Smooth muscle cell of the brain vasculature (primary cell): ENCODE data around the gene DOCK4.
A peak's percentile ranks its signal among the peaks of the same experiment; 100 is the strongest.

Experiments used
- DNase-seq: peaks from one replicate; pipeline ENCODE4 v3.0.0-alpha.2; 2012; ENCODE audit warnings: low read depth, low spot score

Gene DOCK4

DNA sequence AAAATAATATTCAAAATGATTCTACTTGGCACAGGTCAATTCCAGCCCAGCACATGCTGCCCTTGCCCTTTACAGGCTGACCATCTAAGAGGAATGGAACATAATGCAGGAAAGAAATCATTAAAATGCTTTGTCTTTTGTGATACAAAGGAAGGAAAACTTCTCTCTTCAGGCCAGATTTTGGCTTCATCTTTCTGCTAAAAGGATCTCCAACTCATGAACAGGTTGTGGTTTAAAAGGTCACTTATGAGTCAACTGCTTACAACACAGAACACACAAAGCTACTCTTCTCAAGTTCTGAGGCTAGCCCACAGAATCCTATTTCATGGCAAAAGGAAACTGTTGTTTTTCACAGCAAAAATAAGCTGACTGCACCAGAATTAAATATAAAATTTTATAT, 197.1 kb downstream of the DOCK4 start:
- DNase-seq = no peak

DNA sequence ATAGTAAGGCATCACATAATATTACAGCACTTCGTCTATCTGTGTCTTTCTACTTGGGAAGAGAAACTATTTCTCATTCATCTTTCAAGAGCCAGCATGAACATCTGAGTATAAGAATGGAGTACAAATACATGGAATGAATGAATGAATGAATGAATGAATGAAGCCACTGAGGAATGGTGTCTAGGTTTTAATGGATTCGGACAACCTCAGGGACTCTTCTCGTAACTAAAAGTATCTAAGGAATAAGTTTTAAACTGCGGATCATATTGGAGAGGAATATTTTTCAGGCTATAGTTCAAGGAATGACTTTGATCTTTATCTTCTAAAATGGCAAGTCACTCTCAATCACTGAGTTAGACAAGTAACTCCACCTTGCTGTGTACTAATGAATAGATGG, 199.0 kb downstream of the DOCK4 start:
- no peak for DNase-seq

DNA sequence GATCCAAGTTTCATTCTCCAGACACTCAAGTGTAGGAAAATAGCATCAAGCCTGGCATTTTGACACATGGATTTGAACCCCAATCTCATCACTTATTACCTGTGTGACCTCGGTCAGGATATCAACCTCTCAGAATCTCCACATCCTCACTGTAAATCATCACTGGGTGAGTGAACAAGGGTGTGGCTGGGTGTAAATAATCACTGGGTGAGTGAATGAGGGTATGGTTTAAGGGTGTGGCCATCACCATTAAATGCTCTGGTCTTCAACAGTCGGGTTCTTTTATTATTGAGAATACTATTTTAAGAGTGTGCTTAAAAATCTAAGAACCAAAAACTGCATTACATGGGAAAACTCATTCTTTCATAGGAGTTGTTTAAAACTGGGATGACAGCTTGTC, 200.1 kb downstream of the DOCK4 start:
- DNase-seq = no peak

DNA sequence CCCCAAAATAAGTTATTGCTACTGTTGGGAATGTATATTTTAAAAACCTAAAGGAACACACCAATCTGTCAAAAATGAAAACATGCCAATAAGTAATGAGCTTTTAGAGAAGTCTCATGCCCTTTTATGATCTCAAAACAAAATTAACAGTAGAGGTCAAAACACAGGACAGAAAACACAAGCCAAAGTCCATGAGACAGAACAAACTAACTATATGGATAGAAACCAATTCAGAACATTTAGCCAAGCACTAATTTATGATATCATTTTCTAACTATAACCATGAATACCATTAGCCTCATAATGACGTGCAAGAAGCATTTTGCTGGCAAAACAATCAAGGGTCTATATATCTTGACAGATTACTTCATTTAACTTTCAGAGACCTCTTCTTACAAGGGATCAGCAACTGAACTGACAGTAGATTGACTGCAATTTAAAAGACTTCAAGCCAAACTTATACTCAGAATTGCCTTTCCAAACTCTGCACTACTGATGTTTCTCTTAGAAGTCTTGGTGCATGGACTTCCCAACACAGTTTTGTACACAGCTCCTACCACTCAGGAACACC, 200.9 kb downstream of the DOCK4 start:
- no peak for DNase-seq

DNA sequence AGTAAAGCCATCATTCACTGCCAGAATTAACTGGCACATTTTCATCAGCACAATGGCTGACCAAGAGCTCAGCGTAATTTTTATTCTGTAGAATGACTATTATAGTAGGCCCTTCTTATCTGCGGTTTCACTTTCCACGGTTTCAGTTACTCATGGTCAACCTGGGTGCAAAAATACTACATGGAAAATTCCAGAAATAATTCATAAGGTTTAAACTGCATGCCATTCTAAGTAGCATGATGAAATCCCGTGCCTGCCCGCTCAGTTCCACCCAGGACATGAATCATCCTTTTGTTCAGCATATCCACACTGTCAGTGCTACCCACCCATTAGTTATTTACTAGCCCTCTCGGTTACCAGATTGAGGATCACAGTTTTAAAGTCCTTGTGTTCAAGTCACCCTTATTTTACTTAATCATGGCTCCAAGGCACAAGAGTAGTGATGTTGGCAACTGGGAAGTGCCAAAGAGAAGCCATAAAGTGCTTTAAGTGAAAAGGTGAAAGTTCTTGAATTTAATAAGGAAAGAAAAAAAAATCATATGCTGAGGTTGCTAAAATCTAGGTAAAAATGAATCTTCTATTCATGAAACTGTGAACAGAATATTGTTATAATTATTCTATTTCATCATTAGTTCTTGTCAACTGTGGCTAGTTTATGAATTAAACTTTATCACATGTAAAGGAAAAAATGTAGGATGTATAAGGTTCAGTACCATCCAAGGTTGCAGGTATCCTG, 204.9 kb downstream of the DOCK4 start:
- peak; percentile 20 for DNase-seq

DNA sequence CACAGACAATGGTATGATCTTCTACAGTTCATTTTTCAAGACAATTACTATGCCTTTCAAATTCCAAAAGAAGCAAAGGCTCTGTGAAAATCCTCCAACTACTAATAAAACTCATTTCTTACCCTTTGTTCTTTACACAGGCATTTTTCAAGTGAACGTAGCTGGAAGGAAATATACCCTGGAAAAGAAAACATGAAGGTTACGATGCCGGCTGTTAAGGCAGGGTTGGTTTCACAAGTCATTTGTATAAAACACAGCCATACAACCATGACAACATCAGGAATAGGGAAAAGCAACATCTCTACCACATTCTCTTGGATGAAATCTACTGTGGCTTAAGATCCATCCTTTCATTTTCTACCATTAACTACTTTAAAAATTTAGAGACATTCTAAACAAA, 207.9 kb downstream of the DOCK4 start:
- DNase-seq = no peak

DNA sequence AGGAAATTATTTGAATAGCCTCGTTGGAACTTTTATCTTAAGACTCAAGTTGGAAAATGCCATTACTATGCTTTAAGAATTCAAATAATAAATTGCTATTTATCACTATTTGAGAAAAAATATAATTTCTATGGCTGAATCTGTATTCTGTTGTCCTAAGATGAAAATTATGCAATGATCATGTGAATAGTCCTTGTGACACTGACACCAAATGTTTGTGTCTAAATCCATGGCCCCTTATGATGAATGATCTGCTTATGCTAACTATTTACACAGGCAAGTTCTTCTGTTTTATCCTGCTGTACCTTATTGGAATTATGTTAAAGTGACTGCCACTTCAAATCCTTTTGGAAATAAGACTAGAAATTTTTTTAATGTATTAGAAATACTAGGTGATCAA, 208.7 kb downstream of the DOCK4 start:
- DNase-seq = no peak

DNA sequence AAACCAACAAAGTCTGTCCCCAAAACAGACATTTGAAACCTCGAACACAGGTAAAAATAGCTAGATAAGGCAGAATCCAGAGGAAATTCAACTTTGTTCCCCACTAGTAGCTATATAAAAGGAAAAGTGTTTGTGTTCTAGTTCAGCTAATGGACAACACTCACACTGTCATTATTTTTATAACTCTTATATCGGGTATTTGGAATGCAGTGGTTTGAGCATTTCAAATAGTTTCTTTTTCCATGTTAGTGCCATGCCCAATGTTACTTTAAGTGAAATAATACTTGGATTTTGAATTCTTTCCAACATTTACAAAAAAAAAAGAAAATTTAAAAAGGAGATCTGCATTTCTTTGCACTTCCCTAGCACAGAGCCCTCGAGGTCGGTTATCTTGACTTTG, 213.6 kb downstream of the DOCK4 start:
- no peak for DNase-seq

DNA sequence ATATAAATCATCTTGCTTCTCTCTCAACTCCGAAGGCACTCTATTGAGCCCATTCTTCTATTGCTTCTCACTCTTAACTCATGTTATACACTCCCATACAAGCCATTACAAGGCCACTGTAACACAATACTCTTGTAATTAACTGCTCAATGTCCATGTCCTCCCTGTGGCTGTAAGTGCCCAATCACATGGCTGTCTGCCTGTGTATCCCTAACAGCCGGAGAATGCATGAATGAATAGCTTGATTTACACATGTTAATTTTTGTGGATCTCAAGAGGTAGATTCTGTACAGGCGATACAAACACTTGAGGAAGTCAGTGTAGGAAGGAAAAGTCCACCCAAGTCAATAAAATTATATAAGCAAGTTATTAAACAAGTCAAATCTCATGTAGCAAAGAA, 215.6 kb downstream of the DOCK4 start:
- no peak for DNase-seq

DNA sequence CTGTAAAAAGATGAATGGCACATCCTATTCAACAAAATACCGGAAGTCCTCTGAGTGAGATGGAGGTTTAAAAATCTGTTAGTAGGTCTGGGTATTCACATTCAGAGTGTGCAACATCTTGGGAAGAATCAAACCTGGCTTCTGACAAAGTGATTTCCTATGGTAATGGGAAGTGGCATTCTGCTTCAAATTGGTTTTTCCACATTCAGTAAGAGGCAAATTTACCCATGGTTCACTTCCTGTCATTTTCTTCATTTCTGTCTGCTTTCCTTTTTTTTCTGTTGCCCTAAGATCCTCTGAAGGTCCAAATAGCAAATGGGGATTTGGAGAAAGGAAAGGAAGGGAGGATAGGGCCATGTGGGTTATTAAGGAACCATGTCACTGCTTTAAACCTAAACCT, 218.3 kb downstream of the DOCK4 start:
- DNase-seq = no peak

DNA sequence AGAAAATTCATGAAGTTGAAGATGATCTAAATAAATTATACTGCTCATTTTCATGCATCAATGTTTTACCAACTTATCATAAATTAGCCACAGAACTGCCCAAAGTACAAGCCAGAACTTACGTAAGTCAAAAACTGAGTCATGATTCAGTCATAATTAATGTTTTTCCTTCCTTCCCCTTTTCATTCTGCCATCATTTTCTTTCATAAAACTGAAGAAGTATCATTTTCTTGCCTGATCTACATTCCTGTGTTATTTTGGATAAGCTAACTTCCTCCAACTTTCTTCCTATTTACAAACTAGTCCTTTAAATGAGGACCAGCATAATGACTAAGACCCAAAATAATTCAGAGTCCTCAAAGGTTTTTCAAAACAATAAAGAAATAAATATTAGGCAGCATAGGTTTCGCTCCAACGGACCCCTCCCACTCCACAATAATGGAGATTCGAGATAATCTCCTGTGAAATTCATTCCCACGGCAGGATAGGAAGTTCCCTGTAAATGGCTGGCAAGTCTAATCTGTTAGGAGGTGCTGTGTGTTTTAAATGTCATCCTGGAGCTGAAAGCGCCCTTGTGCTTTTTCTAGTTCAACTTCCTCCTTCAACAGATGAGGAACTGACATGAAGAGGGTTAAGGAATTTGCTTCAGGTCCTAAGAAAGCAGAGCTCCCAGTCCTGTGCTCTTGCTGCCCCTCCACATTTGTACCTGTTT, 218.9 kb downstream of the DOCK4 start:
- no peak for DNase-seq

DNA sequence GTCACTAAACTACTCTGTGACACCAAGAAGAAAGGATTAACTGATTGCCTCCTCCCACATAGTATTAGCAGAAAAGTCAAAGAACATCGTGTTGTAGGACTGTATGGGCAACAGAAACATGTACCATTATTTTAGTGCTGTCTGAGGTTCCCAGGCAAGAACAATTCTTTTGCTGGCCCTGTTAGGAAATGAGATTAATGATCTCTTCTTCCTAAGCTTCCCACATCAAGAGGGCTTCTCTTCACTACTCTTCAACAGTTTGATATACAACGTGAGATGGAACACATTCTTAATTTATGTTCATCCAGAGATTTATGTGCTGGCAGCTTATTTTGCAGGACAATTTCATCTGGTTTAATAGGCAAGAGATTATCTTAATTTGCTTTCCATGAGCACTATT, 219.6 kb downstream of the DOCK4 start:
- DNase-seq = no peak

DNA sequence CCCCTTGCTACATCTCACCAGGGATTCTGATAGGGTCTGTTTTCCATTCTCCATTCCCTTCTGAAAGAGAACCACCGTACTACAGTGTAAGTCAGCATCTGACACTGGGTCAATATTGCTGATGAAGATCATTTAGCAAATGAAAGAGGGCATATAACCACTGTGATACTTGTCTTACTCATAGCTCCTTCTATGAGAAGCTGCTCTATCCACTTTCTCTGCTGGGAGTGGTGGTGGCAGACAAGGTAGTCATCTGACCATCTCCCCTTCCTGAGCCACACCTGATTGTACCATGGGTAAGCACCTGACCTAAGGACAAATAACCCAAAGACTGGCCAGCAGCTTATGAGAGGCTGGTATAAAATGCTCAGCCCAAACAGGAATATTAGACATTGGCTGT, 220.4 kb downstream of the DOCK4 start:
- DNase-seq = no peak

DNA sequence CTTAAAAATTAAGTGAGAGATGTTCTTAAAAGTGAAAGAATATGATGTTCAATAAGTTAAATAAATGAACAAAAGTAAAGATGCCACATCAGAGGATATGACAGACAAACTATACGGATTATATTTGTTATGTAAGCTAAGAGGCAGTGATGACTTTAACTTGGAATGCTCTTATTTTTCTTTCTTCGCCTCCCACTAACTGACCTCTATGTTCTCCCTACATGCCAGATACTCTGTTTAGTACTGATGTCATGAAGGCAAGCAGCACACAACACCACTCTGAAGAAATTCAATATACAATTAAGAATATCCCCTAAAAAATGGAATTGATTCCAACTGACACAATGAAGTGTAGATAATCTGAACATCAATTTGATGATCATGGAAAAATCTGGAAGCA, 223.4 kb downstream of the DOCK4 start:
- DNase-seq = peak; percentile 24

DNA sequence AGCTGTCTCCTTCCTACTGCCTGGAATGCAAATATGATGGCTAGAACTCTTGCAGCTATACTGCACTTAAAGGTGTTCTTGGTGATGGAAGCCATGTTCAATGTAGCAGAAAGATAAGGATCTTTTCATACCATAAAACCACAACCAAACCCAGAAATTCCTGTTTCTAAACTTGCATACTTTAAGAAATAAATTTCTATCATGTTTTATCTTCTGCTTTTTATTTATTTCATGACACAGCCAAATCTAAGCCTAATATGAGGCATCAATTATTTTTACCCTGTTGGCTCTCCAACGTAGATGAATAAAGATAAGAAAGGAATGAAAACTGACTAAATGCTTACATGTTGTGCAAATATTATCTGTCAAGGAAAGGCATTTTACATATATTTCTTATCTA, 224.1 kb downstream of the DOCK4 start:
- no peak for DNase-seq

DNA sequence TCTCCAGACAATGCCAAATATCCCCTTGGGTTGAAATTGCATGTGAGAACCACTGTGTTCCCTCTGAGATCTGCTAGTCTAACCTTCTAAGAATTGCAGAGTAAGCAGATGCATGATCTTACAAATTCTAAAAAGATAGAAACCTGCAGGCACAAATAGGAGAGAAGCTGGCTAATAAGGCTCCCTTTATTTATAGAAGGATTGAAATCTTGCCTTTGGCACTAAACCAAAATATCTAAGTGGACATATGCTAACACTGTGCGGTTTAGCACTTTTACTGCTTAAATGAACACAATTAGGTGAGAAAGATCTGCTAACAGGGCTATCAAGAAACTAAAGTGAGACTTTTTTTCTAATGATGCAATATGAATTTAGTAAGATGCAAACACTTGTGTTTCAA, 225.5 kb downstream of the DOCK4 start:
- DNase-seq = no peak

DNA sequence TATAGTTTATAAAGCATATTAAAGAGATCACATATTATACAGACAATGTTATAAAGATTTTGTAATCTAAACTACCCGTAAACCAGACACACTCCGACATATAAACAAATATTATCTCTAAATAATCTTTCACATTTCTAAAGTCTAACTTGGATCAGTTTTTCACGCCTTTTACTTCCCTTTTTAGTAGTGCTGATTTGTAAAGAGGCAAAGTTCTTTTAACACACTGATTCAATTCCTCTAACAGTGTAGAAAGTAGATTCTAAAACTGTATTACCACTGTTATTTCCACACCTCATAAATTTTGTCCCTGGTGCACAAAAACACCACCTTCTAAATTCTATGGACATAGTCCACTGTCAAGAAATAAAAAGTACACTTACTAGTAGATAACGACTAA, 230.9 kb downstream of the DOCK4 start:
- no peak for DNase-seq

DNA sequence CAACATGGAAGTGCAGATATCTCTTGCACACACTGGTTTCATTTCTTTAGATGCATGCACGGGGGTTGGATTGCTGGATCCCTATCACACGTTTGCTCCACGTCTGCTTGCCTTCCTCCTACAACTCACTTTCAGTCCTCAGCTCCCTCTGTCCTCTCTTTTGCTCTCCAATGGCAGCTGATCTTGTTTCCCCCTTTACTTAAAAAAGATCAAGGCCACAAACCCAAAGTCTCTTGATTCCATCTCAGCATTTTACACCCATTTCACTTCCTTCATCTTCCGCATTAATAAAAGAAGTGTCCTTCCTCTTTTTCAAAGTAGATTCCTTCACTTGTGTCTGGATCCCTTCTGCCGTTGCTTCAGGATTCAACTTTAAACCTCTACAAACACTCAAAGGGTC, 245.2 kb downstream of the DOCK4 start:
- no peak for DNase-seq

DNA sequence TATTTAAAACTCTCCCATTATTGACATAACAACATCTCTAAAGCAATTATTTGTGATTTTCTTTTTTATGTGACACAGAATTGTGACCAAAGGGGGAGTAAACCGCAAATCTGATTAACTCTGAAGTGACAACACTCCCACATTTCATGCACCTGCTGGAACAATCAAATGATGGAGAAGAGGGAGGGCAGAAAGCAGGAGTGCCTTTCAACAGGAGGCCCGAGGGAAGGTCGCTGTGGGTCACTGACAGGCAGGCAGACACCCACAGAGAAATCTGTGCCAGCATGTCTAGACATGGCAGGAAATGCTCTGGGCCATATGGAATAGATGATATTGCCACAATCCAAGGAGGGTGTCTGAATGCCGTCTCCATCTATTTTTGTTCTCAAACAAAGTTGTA, 247.3 kb downstream of the DOCK4 start:
- no peak for DNase-seq

DNA sequence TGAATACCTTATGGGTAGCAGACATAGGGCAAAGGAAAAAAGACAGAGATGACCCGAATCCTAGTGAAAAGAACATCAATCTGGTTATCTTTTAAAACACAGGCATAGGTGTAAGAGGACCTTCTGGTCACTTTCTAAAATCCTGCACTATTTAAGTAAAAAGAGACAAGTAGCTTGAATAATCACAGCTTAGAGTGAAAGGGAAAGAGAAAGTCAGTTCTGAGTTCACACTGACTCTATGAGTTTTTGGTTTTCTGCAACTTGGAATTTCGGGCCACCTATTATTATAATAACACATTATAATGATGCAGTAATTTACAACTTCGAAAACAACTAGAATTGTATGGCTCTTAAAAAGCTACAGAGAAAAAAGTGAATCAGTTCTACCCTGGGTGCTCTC, 247.8 kb downstream of the DOCK4 start:
- no peak for DNase-seq

DNA sequence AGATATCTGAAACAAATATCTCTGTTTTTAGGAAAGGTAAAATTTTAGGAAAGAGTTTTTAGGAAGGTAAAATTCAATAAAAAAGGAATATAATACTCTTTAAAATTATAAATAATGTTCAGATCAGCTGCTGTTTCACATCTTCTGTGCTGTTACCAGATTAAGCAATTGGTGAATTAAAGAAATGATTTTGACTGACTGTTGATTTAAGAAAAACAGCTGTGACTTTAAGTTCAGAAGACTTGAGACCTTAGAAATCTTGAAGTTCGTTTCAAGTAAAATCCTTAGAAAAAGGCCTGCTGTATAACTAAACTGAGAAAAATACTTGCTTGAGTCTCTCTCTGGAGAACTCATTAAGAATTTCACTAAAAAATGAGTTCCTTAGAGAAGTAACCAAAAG, 250.6 kb downstream of the DOCK4 start:
- DNase-seq = no peak

DNA sequence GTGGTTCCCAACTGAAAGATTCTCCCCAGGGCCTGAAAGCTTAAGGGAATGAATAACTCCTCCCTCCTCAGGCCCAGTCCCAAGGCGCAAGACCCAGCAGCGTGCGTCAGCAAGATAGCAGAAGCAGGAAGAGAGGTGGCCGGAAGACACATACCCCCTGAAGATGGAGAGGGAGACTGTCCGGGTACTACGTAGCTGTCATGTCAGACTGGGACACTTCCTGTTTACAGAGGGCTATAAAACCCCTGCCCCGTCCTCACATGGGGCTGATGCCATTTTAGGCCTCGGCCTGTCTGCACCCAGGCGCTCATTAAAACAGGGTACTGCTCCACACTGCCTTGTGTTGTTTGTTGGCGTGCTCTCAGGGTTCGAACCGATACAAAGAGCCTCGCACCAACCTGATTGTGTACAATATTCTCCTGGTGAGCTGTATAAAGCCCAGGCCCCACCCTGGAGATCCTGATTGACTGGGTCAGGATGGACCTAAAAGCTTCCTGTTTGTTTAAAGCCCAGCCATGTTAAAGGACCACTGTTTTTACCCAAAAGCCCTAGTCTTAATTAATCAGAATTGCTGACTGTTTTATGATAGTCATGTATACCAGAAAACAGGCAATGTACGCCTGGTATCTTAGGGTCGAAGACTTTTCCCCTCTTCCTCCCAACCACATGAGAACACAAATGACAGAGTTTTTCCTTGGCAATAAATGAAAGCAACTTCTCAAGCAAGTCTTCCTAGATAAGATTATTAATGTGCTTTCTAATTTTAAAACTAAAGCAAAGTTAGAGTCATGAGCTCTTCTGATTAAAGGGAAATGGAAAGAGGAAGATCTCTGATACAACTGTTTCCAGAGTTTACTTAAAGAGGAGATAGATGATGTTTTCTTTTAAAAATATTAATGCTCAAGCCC, 251.5 kb downstream of the DOCK4 start:
- DNase-seq = no peak
